Fibroblast of skin of abdomen (primary cell): ENCODE results near the gene CNBP.
"Not testable (repeated sequence)": the region's sequence is repeated elsewhere in the genome, so short reads cannot be mapped to it uniquely, and the experiment has no call there.

Experiments used
- DNase-seq: peaks from one replicate; pipeline ENCODE4 v3.0.0-alpha.2; 2013

The CNBP gene

GRCh38 chr3:129184784-129185542 lies 1.3 kb upstream of the CNBP start:
- DNase-seq: not testable (repeated sequence)

GRCh38 chr3:129184396-129184657 lies 631 bp upstream of the CNBP start:
- DNase-seq: peak; percentile 20

GRCh38 chr3:129182390-129183185 lies 1.1 kb downstream of the CNBP start:
- peak; percentile 59 for DNase-seq

GRCh38 chr3:129181819-129182218 lies 1.9 kb downstream of the CNBP start:
- no peak for DNase-seq

GRCh38 chr3:129180461-129180860 lies 3.2 kb downstream of the CNBP start:
- no peak for DNase-seq

GRCh38 chr3:129176051-129176450 lies 7.6 kb downstream of the CNBP start:
- DNase-seq: no peak

GRCh38 chr3:129173725-129174124 lies 10.0 kb downstream of the CNBP start:
- DNase-seq: no peak

GRCh38 chr3:129173206-129173605 lies 10.5 kb downstream of the CNBP start:
- no peak for DNase-seq

- DNase-seq: no peak
Observed at GRCh38 chr3:129166579-129167332, 16.9 kb downstream of the CNBP start.

GRCh38 chr3:129165594-129165993 lies 18.1 kb downstream of the CNBP start:
- not testable (repeated sequence) for DNase-seq

- no peak for DNase-seq
Observed at GRCh38 chr3:129164500-129164899, 19.2 kb downstream of the CNBP start.

GRCh38 chr3:129162729-129163579 lies 20.7 kb downstream of the CNBP start:
- no peak for DNase-seq

GRCh38 chr3:129161860-129162271 lies 21.8 kb downstream of the CNBP start:
- no peak for DNase-seq

GRCh38 chr3:129160891-129161859 lies 22.5 kb downstream of the CNBP start, which contains the start of gene ISY1:
ISY1 (minus strand) TSS chr3:129161063; CDS start chr3:129160975, 88 bp downstream.
- DNase-seq: peak; percentile 97

- DNase-seq: no peak
Observed at GRCh38 chr3:129144786-129145185, 38.9 kb downstream of the CNBP start.

GRCh38 chr3:129141011-129141410 lies 42.7 kb downstream of the CNBP start:
- DNase-seq: not testable (repeated sequence)

- DNase-seq: no peak
Observed at GRCh38 chr3:129139911-129140310, 43.8 kb downstream of the CNBP start.

- not testable (repeated sequence) for DNase-seq
Observed at GRCh38 chr3:129136275-129136674, 47.4 kb downstream of the CNBP start.

GRCh38 chr3:129132097-129132866 lies 51.4 kb downstream of the CNBP start:
- DNase-seq: no peak

- no peak for DNase-seq
Observed at GRCh38 chr3:129131465-129132088, 52.1 kb downstream of the CNBP start.
